ENCODE data around the gene NXN. TPM values are rescaled to one million over a fixed set of nuclear protein-coding genes. Genes with fewer than 3 reads are reported as not detected.
"Not testable (repeated sequence)": the region's sequence is repeated elsewhere in the genome, so short reads cannot be mapped to it uniquely, and the experiment has no call there.

Gene NXN
- total and polyA plus RNA-seq, 2 donors (not counting 1 experiment from before 2014, with no cell fraction given), result 0.04 to 0.17 TPM

- intact Hi-C loops (cut with micrococcal nuclease), result no loop called here
Observed at GRCh38 chr17:750431-751037, 229.0 kb downstream of the NXN start.

GRCh38 chr17:749359-749758 lies 230.2 kb downstream of the NXN start:
- POLR2A ChIA-PET; DNase-seq; H3K27me3 ChIP-seq (replicated peaks in 1 of 4; ENCODE audit: control extremely low read depth in 1 of 4, control insufficient read depth in 3 of 4, insufficient read depth in 4 of 4, low read length in 3 of 4); H3K9ac ChIP-seq (ENCODE audit: low read length); H3K9me3 ChIP-seq (ENCODE audit: control extremely low read depth in 1 of 3, control insufficient read depth in 2 of 3, insufficient read depth in 1 of 3, low read length in 2 of 3); H3K4me3 ChIP-seq (ENCODE audit: control extremely low read depth in 1 of 5, extremely low read depth in 1 of 5, insufficient read depth in 1 of 5, low read depth in 2 of 5, low read length in 4 of 5); H3K27me3 Mint-ChIP-seq; ATAC-seq (ENCODE audit: low read depth); H3K27ac ChIP-seq (ENCODE audit: low read length in 2 of 2); H3K27ac Mint-ChIP-seq; H3K4me2 ChIP-seq (replicated peaks; ENCODE audit: low read depth, low read length, poor library complexity, severe bottlenecking); CTCF ChIA-PET; H3K9me3 Mint-ChIP-seq (ENCODE audit: insufficient read depth); intact Hi-C loops (cut with micrococcal nuclease); H2AFZ ChIP-seq (ENCODE audit: insufficient read depth, low read depth, low read length, poor library complexity, severe bottlenecking): not testable (repeated sequence)
- H4K20me1 ChIP-seq (ENCODE audit: control insufficient read depth, insufficient read depth, low read length, poor library complexity, severe bottlenecking), result peaks cover 31% of the 10 kb centered on the region
- peaks cover 38% of the 10 kb centered on the region for H3K4me1 Mint-ChIP-seq
- H3K36me3 ChIP-seq (replicated peaks in 1 of 2; ENCODE audit: control extremely low read depth in 1 of 2, control insufficient read depth in 1 of 2, extremely low read depth in 1 of 2, insufficient read depth in 2 of 2, low read length in 1 of 2), result peaks cover 0 to 37% of the 10 kb centered on the region in 2 experiments
- H3K4me3 Mint-ChIP-seq, result peak overlapping the region; percentile 3
- H3K4me1 ChIP-seq (ENCODE audit: control insufficient read depth in 2 of 2, insufficient read depth in 2 of 2, low read length in 2 of 2), result peaks cover 18 to 27% of the 10 kb centered on the region in 2 donors
- WGBS (ENCODE audit: insufficient coverage), result 88% methylated on average over 5 of the region's 7 CpGs
- H3K79me2 ChIP-seq (ENCODE audit: control insufficient read depth, insufficient read depth, low read length), result peaks cover 40% of the 10 kb centered on the region

More at GRCh38 chr17:750431-751037, 229.0 kb downstream of the NXN start:
- DNase-seq (no peak), ATAC-seq (ENCODE audit: low read depth) (no peak)
- peaks cover 29% of the 10 kb centered on the region for H4K20me1 ChIP-seq (ENCODE audit: control insufficient read depth, insufficient read depth, low read length, poor library complexity, severe bottlenecking)
- no peak overlapping the region for H2AFZ ChIP-seq (ENCODE audit: insufficient read depth, low read depth, low read length, poor library complexity, severe bottlenecking)
- WGBS (ENCODE audit: insufficient coverage), result 91% methylated on average over 6 of the region's 8 CpGs
- TF ChIP-seq EZH2 (IDR thresholded peaks at IDR 0.05; ENCODE audit: borderline replicate concordance, insufficient read depth, low read depth, low read length, poor library complexity, severe bottlenecking) (no peak), CTCF (IDR thresholded peaks at IDR 0.05) (no peak)
- no peak overlapping the region for H3K27ac ChIP-seq (ENCODE audit: low read length in 2 of 2)
- H3K36me3 ChIP-seq (replicated peaks in 1 of 2; ENCODE audit: control extremely low read depth in 1 of 2, control insufficient read depth in 1 of 2, extremely low read depth in 1 of 2, insufficient read depth in 2 of 2, low read length in 1 of 2), result peaks cover 0 to 25% of the 10 kb centered on the region in 2 experiments
- H3K9ac ChIP-seq (ENCODE audit: low read length), result peak overlapping the region; percentile 95
- H3K27me3 Mint-ChIP-seq, result no peaks in the 10 kb centered on the region
- peak overlapping the region in 2 of 5 experiments; percentile 81 to 89 for H3K4me3 ChIP-seq (ENCODE audit: control extremely low read depth in 1 of 5, extremely low read depth in 1 of 5, insufficient read depth in 1 of 5, low read depth in 2 of 5, low read length in 4 of 5)
- peaks cover 38% of the 10 kb centered on the region for H3K4me1 Mint-ChIP-seq
- peaks cover 40% of the 10 kb centered on the region for H3K79me2 ChIP-seq (ENCODE audit: control insufficient read depth, insufficient read depth, low read length)
- no peaks in the 10 kb centered on the region for H3K27me3 ChIP-seq (replicated peaks in 1 of 4; ENCODE audit: control extremely low read depth in 1 of 4, control insufficient read depth in 3 of 4, insufficient read depth in 4 of 4, low read length in 3 of 4)
- POLR2A ChIA-PET, result no interaction called here
- CTCF ChIA-PET, result interaction anchor here (1.6 to 3.2 kb wide), 3 partner anchors 9 to 338 kb away, joined by 6 to 9 read pairs (median 7); no protein-coding TSS in a partner anchor
- H3K9me3 ChIP-seq (ENCODE audit: control extremely low read depth in 1 of 3, control insufficient read depth in 2 of 3, insufficient read depth in 1 of 3, low read length in 2 of 3), result no peaks in the 10 kb centered on the region
- H3K4me1 ChIP-seq (ENCODE audit: control insufficient read depth in 2 of 2, insufficient read depth in 2 of 2, low read length in 2 of 2), result peaks cover 18 to 27% of the 10 kb centered on the region in 2 donors
- H3K4me2 ChIP-seq (replicated peaks; ENCODE audit: low read depth, low read length, poor library complexity, severe bottlenecking), result peak overlapping the region; percentile 100
- no peaks in the 10 kb centered on the region for H3K9me3 Mint-ChIP-seq (ENCODE audit: insufficient read depth)
- H3K4me3 Mint-ChIP-seq, result peak overlapping the region; percentile 96
- peak overlapping the region; percentile 90 for H3K27ac Mint-ChIP-seq

Small RNA genes within 50 kb of the gene (small RNA-seq; reads per million reads assigned to genes)
- not detected for gene MIR3183 (ENCODE audit: insufficient read length, low read depth, low replicate concordance)

Other genes starting within 250 kb of the NXN start
- 2.4 and 3.4 TPM in 2 replicates for gene TLCD3A, start 247.2 kb downstream of the NXN start, total RNA-seq
- 2.0 and 2.2 TPM in 2 replicates for gene TLCD3A, start 247.2 kb downstream of the NXN start, polyA plus RNA-seq
- 25.6 and 26.6 TPM in 2 replicates for gene GEMIN4, start 227.5 kb downstream of the NXN start, total RNA-seq
- gene GEMIN4, start 227.5 kb downstream of the NXN start, polyA plus RNA-seq, result 26.1 and 34.3 TPM in 2 replicates
- gene GLOD4, start 197.5 kb downstream of the NXN start, total RNA-seq, result 69.3 and 77.4 TPM in 2 replicates
- 24.0 and 44.3 TPM in 2 replicates for gene GLOD4, start 197.5 kb downstream of the NXN start, polyA plus RNA-seq
- gene MRM3, start 197.4 kb downstream of the NXN start, total RNA-seq, result 20.9 and 28.4 TPM in 2 replicates
- 11.6 and 19.9 TPM in 2 replicates for gene MRM3, start 197.4 kb downstream of the NXN start, polyA plus RNA-seq
- 9.5 and 10.0 TPM in 2 replicates for gene TIMM22, start 17.4 kb upstream of the NXN start, total RNA-seq
- gene TIMM22, start 17.4 kb upstream of the NXN start, polyA plus RNA-seq, result 4.1 and 4.7 TPM in 2 replicates
- gene ABR, start 200.2 kb upstream of the NXN start, total RNA-seq, result 262 and 304 TPM in 2 replicates
- 79.8 and 84.6 TPM in 2 replicates for gene ABR, start 200.2 kb upstream of the NXN start, polyA plus RNA-seq

Measured in B cell (primary cell).